HG02678 (cell line): ENCODE measurements around the gene CMTM8.
"Not testable (repeated sequence)": the region's sequence is repeated elsewhere in the genome, so short reads cannot be mapped to it uniquely, and the experiment has no call there.

ENCODE experiments used
- ATAC-seq: cut with Tn5 transposase; IDR thresholded peaks from one replicate; pipeline ENCODE4 v1.9.1; 2021; ENCODE audit warnings: mild to moderate bottlenecking, moderate library complexity; ENCODE audit not compliant: unreplicated experiment

Gene CMTM8

DNA sequence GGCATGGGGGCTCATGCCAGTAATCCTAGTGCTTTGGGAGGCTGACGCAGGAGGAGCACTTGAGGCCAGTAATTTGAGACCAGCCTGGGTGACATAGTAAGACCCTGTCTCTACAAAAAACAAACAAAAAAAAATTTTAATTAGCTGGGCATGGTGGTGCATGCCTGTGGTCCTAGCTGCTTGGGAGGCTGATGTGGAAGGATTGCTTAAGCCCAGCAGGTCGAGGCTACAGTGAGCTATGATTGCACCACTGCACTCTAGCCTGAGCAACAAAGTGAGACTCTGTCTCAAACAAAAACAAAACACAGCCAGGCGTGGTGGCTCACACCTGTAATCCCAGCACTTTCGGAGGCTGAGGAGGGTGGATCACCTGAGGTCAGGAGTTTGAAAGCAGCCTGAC lies 9.7 kb upstream of the CMTM8 start:
- ATAC-seq, result not testable (repeated sequence)

DNA sequence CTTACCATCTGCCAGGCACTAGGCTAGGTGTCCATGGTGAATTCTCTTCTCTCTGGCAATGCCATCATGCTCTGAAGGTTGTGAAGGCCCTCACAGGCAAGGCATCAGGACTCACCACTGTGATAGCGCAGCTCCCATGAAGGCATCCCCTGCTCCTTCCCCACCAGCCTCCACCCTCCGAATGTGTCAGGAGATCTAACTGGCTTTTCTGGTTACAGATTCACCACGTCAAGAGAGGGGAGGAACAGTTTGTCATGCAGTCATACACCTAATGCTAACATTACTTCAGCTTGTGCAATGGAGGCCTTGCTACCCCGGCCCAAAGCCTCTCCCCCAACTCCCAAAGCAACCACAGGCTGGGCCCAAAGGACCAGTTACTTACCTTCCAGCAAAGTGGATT lies 8.9 kb upstream of the CMTM8 start:
- ATAC-seq, result no peak

GRCh38 chr3:32236377-32236776 lies 2.1 kb upstream of the CMTM8 start:
- ATAC-seq, result no peak

- ATAC-seq, result peak; percentile 7
Observed at GRCh38 chr3:32237670-32238452, 619 bp upstream of the CMTM8 start.

- no peak for ATAC-seq
Observed at GRCh38 chr3:32239307-32240158, 1.1 kb downstream of the CMTM8 start.

DNA sequence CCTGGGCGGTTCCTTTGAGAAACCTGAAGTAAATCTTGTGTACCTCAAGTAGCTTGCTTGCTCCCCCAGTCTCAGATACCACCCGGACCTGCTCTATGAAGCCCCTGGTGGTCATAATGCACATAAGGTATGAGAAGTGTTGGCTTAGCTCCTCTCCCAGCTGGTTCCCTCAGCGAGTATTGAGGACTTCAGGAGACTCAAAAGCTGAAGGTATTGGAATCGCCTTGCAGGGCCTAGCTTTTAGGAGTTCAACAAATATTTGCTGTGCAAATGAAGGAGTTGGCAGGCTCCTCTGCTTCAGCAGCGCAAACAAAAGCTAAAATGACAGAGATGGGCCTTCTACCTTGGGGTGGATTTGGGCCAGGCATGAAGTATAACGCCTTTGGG lies 1.7 kb downstream of the CMTM8 start:
- ATAC-seq, result peak; percentile 46

- ATAC-seq, result no peak
Observed at GRCh38 chr3:32241100-32241499, 2.6 kb downstream of the CMTM8 start.

DNA sequence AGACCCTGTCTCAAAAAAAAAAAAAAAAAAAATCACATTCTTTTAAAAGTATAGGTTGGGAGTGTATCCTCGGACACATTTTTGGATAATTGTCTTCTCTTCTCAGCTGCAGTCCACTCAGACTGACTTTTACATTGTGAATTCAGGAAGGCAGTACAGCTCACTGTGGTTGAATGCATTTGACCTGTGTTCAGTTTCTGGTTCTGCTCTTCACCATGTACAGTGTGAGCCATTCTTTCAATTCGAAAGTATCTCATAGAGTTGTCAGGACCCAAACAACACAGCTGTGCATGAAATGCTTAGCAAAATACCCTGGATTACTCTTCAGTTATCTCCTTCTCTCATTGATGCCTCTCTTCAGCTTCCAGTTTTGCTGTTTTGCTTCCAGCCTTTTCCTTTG lies 5.0 kb downstream of the CMTM8 start:
- ATAC-seq, result no peak

- no peak for ATAC-seq
Observed at GRCh38 chr3:32245200-32245599, 6.7 kb downstream of the CMTM8 start.

- no peak for ATAC-seq
Observed at GRCh38 chr3:32246079-32246675, 7.7 kb downstream of the CMTM8 start.

DNA sequence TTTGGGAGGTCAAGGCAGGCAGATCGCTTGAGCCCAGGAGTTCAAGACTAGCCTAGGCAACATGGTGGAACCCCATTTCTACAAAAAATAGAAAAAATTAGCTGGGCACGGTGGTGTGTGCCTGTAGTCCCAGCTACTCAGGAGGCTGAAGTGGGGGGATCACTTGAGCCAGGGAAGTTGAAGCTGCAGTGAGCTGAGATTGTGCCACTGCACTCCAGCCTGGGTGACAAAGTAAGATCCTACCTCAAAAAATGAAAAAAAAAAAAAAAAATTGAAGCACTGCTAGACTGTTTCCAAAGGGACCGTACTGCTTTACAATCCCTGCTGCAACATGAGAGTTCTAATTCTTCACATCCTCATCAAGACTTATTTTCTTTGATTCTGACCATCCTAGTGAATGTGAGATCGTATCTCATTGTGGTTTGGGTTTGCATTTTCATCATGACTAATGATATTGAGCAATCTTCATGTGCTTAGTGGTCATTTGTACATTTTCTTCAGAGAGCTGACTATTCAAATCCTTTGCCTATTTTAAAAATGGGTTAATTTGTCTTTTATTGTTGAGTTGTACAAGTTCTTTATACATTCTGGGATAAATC lies 10.8 kb downstream of the CMTM8 start:
- no peak for ATAC-seq

- ATAC-seq, result no peak
Observed at GRCh38 chr3:32254268-32254667, 15.8 kb downstream of the CMTM8 start.

DNA sequence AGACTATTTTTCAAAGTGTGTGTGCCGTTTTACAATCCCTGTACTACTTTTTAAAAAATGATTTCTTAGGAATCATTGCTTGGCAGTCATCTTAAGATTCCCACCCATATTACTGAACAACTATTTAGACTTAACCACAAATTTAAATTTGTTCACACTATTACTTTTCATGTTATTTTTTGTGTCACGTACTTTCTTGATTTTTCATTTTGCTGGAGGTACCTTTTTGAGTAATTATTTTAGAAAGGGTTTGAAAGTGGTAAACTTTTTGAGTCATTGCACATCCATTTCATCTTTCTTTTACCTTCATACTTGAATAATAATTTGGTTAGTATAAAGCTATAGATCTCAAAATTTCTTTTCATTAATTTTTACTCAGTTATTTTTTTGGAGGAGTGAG lies 16.9 kb downstream of the CMTM8 start:
- no peak for ATAC-seq

DNA sequence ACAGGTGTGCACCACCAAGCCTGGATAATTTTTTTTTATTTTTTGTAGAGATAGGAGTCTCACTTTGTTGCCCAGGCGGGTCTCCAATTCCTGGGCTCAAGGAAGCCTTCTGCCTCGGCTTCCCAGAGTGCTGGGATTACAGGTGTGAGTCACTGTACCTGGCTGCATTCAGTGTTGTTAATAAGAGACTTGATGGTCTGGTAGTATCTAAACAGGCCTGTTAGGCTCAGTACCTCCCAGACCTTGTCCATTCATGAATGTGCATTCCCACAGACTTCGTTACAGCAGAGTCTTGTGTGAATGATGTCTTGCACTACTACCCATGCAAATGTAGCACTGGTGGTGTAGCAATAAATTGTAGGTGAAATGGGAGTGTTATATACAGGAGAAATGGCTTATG lies 17.7 kb downstream of the CMTM8 start:
- ATAC-seq, result no peak

GRCh38 chr3:32257042-32257441 lies 18.6 kb downstream of the CMTM8 start:
- no peak for ATAC-seq

GRCh38 chr3:32257641-32258438 lies 19.4 kb downstream of the CMTM8 start:
- ATAC-seq, result no peak

GRCh38 chr3:32258869-32259268 lies 20.4 kb downstream of the CMTM8 start:
- ATAC-seq, result no peak

GRCh38 chr3:32261545-32261944 lies 23.1 kb downstream of the CMTM8 start:
- ATAC-seq, result no peak

- ATAC-seq, result no peak
Observed at GRCh38 chr3:32262201-32262600, 23.7 kb downstream of the CMTM8 start.

DNA sequence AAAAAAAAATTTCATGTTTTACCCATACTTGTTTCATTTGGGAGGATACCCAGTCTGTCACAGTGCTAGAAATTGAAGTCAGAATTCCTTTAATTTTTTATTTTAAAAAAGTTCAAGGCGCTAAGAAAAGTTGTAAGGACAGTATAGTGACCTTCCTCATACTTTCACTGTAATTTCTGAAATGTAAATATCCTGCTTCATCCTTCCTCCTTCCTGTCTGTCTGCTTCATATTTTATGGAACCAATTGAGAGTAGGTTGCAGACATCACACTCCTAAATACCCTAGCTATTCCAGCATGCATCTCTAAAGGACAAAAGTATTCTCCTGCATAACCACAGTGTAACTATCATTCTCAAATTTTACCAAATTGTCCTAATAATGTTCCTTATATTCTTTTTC lies 35.8 kb downstream of the CMTM8 start:
- no peak for ATAC-seq

- ATAC-seq, result no peak
Observed at GRCh38 chr3:32275506-32275905, 37.0 kb downstream of the CMTM8 start.
